ENCODE data around the gene KLRD1.

- TF ChIP-seq CTCF (IDR thresholded peaks at IDR 0.05) = no peak
- TF ChIP-seq POLR2A (IDR thresholded peaks at IDR 0.05) = no peak
Measured at GRCh38 chr12:10285919-10286318, 21.8 kb upstream of the KLRD1 start.
